ENCODE results near the gene ITGAE. TPM values are rescaled to one million over a fixed set of nuclear protein-coding genes. Genes with fewer than 3 reads are reported as not detected.
"Not testable (repeated sequence)": the region's sequence is repeated elsewhere in the genome, so short reads cannot be mapped to it uniquely, and the experiment has no call there.

Gene ITGAE
- total and polyA plus RNA-seq, 2 donors from 2014 or later = 16.5 to 46.3 TPM

DNA sequence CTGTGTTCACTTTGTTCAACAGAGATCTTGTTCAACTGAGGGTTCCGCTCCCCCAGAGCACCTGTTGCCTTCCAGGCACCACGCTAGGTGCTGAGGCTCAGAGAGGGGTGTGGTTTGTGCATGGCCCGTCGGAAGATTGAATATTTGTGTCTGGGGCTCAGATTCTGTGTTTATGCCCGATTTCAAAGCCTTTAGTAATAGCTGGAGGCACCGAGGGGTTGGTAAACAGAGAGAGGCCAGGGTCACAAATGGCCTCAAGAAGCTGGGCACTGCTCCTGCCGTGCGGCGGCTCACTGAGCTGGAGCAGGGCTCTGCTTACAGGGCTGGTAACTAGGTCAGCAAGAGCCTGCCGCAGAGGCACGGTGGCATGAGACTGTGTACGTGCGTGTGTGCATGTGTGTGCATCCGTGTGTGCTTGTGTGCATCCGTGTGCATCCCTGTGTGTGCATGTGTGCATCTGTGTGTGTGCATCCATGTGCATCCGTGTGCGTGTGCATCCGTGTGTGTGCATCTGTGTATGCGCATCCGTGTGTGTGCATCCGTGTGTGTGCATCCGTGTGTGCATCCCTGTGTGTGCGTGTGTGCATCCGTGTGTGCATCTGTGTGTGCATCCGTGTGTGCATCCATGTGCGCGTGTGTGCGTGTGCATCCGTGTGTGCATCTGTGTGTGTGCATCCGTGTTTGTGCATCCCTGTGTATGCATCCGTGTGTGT is 5.4 kb downstream of the ITGAE start:
- TF ChIP-seq, protein P1, sequence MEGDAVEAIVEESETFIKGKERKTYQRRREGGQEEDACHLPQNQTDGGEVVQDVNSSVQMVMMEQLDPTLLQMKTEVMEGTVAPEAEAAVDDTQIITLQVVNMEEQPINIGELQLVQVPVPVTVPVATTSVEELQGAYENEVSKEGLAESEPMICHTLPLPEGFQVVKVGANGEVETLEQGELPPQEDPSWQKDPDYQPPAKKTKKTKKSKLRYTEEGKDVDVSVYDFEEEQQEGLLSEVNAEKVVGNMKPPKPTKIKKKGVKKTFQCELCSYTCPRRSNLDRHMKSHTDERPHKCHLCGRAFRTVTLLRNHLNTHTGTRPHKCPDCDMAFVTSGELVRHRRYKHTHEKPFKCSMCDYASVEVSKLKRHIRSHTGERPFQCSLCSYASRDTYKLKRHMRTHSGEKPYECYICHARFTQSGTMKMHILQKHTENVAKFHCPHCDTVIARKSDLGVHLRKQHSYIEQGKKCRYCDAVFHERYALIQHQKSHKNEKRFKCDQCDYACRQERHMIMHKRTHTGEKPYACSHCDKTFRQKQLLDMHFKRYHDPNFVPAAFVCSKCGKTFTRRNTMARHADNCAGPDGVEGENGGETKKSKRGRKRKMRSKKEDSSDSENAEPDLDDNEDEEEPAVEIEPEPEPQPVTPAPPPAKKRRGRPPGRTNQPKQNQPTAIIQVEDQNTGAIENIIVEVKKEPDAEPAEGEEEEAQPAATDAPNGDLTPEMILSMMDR (IDR thresholded peaks at IDR 0.05; ENCODE audit: borderline replicate concordance, extremely low read depth, insufficient read depth) = no peak
- no peaks in the 10 kb centered on the region for H3K9me3 ChIP-seq (ENCODE audit: control insufficient read depth in 2 of 3, insufficient read depth in 1 of 3, low read length in 3 of 3)
- H3K4me1 ChIP-seq (ENCODE audit: control insufficient read depth in 2 of 3, insufficient read depth in 2 of 3, low read depth in 1 of 3, low read length in 3 of 3) = peaks cover 0 to 8% (median 0%) of the 10 kb centered on the region in 3 donors
- FAIRE-seq (no peak), DNase-seq (peak in 3 of 5 donors; percentile 37 to 52 (median 45))
- H3K27ac ChIP-seq (ENCODE audit: low read depth in 2 of 2, low read length in 2 of 2) = no peak overlapping the region
- no peak overlapping the region for H3K4me3 ChIP-seq (ENCODE audit: low read length in 3 of 3)
- H3K27me3 ChIP-seq (ENCODE audit: control insufficient read depth, insufficient read depth, low read length) = no peaks in the 10 kb centered on the region
- intact Hi-C loops (cut with DNase I) = no loop called here
- no peaks in the 10 kb centered on the region for H3K36me3 ChIP-seq (ENCODE audit: control insufficient read depth in 2 of 3, insufficient read depth in 3 of 3, low read length in 3 of 3)
- no peak overlapping the region for H3K9ac ChIP-seq (ENCODE audit: low read length in 3 of 3)

DNA sequence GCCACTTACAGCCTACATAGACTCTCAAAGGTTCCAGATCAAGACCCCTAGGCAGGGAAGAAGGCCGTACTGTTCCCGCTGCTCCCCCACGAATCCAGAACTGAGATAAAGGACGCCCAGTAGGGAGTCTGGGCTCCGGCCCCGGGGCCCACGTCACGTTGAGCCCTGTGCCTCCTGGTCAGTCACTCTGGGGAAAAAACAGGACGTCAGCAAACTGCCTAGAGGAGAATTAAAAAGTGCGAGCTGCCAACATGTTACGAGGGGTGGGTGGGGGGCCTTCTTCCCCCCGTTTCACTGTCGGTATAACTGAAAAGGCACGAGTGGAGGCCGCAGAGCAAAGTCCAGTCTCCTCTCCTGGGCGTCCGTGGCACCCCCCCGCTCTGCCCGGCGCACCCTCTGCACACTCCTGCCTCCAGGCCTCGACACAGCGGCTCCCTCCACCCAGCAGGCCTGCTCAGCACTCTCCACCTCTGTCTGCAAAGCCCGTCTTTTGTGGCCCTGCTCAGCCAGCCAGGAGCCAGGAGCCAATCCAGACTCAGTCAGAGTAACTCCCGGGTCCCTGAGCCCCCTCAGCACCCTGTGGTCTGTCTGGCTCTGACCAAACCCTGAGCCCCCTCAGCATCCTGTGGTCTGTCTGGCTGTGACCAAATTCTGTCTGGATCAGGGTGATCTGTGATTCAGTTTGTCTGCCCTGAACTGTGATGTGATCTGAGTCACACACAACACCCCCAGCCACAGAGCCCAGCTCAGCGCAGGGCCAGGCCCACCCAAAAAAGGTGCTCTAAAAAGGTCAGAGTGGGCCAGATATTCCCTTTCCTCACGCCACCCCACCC is 6.2 kb downstream of the ITGAE start:
- TF ChIP-seq, protein P1 (IDR thresholded peaks at IDR 0.05; ENCODE audit: borderline replicate concordance, extremely low read depth, insufficient read depth) = no peak
- intact Hi-C loops (cut with DNase I) = no loop called here
- H3K27me3 ChIP-seq (ENCODE audit: control insufficient read depth, insufficient read depth, low read length) = no peaks in the 10 kb centered on the region
- no peaks in the 10 kb centered on the region for H3K36me3 ChIP-seq (ENCODE audit: control insufficient read depth in 2 of 3, insufficient read depth in 3 of 3, low read length in 3 of 3)
- H3K4me3 ChIP-seq (ENCODE audit: low read length in 3 of 3) = no peak overlapping the region
- peaks cover 0 to 8% (median 0%) of the 10 kb centered on the region in 3 donors for H3K4me1 ChIP-seq (ENCODE audit: control insufficient read depth in 2 of 3, insufficient read depth in 2 of 3, low read depth in 1 of 3, low read length in 3 of 3)
- no peak overlapping the region for H3K27ac ChIP-seq (ENCODE audit: low read depth in 2 of 2, low read length in 2 of 2)
- FAIRE-seq (no peak), DNase-seq (no peak)
- no peaks in the 10 kb centered on the region for H3K9me3 ChIP-seq (ENCODE audit: control insufficient read depth in 2 of 3, insufficient read depth in 1 of 3, low read length in 3 of 3)
- H3K9ac ChIP-seq (ENCODE audit: low read length in 3 of 3) = no peak overlapping the region

DNA sequence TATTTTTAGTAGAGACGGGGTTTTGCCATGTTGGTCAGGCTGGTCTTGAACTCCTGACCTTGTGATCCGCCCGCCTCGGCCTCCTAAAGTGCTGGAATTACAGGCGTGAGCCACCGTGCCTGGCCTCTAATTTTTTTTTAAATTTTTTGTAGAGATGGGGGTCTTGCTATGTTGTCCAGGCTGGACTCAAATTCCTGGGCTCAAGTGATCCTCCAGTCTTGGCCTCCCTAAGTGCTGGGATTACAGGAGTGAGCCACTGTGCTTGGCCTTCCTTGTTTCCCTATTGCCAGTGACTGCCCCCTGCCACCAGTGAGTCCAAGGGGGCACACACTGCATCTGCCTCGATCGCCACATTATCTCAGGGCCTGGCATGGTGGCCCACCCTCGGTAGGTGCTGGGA is 6.8 kb downstream of the ITGAE start:
- H3K4me3 ChIP-seq (ENCODE audit: low read length in 3 of 3); H3K4me1 ChIP-seq (ENCODE audit: control insufficient read depth in 2 of 3, insufficient read depth in 2 of 3, low read depth in 1 of 3, low read length in 3 of 3); H3K27me3 ChIP-seq (ENCODE audit: control insufficient read depth, insufficient read depth, low read length); FAIRE-seq; H3K9me3 ChIP-seq (ENCODE audit: control insufficient read depth in 2 of 3, insufficient read depth in 1 of 3, low read length in 3 of 3); DNase-seq; H3K27ac ChIP-seq (ENCODE audit: low read depth in 2 of 2, low read length in 2 of 2); intact Hi-C loops (cut with DNase I); H3K36me3 ChIP-seq (ENCODE audit: control insufficient read depth in 2 of 3, insufficient read depth in 3 of 3, low read length in 3 of 3); H3K9ac ChIP-seq (ENCODE audit: low read length in 3 of 3): not testable (repeated sequence)

DNA sequence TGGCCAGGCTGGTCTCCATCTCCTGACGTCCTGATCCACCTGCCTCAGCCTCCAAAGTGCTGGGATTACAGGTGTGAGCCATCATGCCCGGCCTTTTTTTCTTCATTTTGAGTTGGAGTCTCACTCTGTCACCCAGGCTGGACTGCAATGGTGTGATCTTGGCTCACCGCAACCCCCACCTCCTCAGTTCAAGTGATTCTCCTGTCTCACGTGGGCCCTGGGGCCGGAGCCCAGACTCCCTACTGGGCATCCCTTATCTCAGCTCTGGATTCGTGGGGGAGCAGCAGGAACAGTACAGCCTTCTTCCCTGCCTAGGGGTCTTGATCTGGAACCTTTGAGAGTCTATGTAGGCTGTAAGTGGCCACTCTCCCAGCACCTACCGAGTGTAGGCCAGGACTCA is 7.7 kb downstream of the ITGAE start:
- H3K27me3 ChIP-seq (ENCODE audit: control insufficient read depth, insufficient read depth, low read length); H3K4me1 ChIP-seq (ENCODE audit: control insufficient read depth in 2 of 3, insufficient read depth in 2 of 3, low read depth in 1 of 3, low read length in 3 of 3); H3K27ac ChIP-seq (ENCODE audit: low read depth in 2 of 2, low read length in 2 of 2); H3K9me3 ChIP-seq (ENCODE audit: control insufficient read depth in 2 of 3, insufficient read depth in 1 of 3, low read length in 3 of 3); intact Hi-C loops (cut with DNase I); FAIRE-seq; H3K36me3 ChIP-seq (ENCODE audit: control insufficient read depth in 2 of 3, insufficient read depth in 3 of 3, low read length in 3 of 3); DNase-seq; H3K4me3 ChIP-seq (ENCODE audit: low read length in 3 of 3); H3K9ac ChIP-seq (ENCODE audit: low read length in 3 of 3): not testable (repeated sequence)

Measured in kidney (tissue), 14 donors.